IPS-18c (cell line): ENCODE data around the gene TAS1R2.

ENCODE experiments used
- H3K4me3 ChIP-seq: 2 replicates; pipeline ENCODE4 v1.7.0; 2013; ENCODE audit warnings: low read depth, mild to moderate bottlenecking, low read length, moderate library complexity; ENCODE audit not compliant: insufficient read depth
- H3K9me3 ChIP-seq: one replicate; pipeline ENCODE4 v1.6.1; 2013; ENCODE audit warnings: mild to moderate bottlenecking, low read length, moderate library complexity; ENCODE audit not compliant: control insufficient read depth, insufficient read depth

The TAS1R2 gene

GRCh38 chr1:18816808-18817207 lies 42.7 kb downstream of the TAS1R2 start:
- Histone ChIP-seq H3K4me3 (no peak overlapping the region), H3K9me3 (no peaks in the 10 kb centered on the region)

- Histone ChIP-seq H3K9me3 (no peaks in the 10 kb centered on the region), H3K4me3 (no peak overlapping the region)
These were observed 44.5 kb downstream of the TAS1R2 start for GRCh38 chr1:18814874-18815531.

GRCh38 chr1:18814425-18814824 lies 45.0 kb downstream of the TAS1R2 start:
- Histone ChIP-seq H3K4me3 (no peak overlapping the region), H3K9me3 (no peaks in the 10 kb centered on the region)

- Histone ChIP-seq H3K4me3 (no peak overlapping the region), H3K9me3 (no peaks in the 10 kb centered on the region)
These were observed 47.0 kb downstream of the TAS1R2 start for GRCh38 chr1:18812453-18812939.

- no peaks in the 10 kb centered on the region for H3K9me3 ChIP-seq
- no peak overlapping the region for H3K4me3 ChIP-seq
These were observed 47.6 kb downstream of the TAS1R2 start for GRCh38 chr1:18811733-18812452.

GRCh38 chr1:18809953-18810899 lies 49.2 kb downstream of the TAS1R2 start:
- no peak overlapping the region for H3K4me3 ChIP-seq
- no peaks in the 10 kb centered on the region for H3K9me3 ChIP-seq

- no peaks in the 10 kb centered on the region for H3K9me3 ChIP-seq
- H3K4me3 ChIP-seq: no peak overlapping the region
These were observed 50.9 kb downstream of the TAS1R2 start for GRCh38 chr1:18808550-18808949.

- Histone ChIP-seq H3K4me3 (no peak overlapping the region), H3K9me3 (no peaks in the 10 kb centered on the region)
These were observed 52.0 kb downstream of the TAS1R2 start for GRCh38 chr1:18807334-18808063.

GRCh38 chr1:18805925-18806849 lies 53.3 kb downstream of the TAS1R2 start:
- Histone ChIP-seq H3K4me3 (no peak overlapping the region), H3K9me3 (no peaks in the 10 kb centered on the region)

GRCh38 chr1:18805150-18805879 lies 54.1 kb downstream of the TAS1R2 start:
- H3K9me3 ChIP-seq: no peaks in the 10 kb centered on the region

GRCh38 chr1:18803851-18804250 lies 55.6 kb downstream of the TAS1R2 start:
- Histone ChIP-seq H3K9me3 (no peaks in the 10 kb centered on the region), H3K4me3 (no peak overlapping the region)

More at GRCh38 chr1:18805150-18805879, 54.1 kb downstream of the TAS1R2 start:
- H3K4me3 ChIP-seq: no peak overlapping the region

- H3K4me3 ChIP-seq: no peak overlapping the region
- H3K9me3 ChIP-seq: no peaks in the 10 kb centered on the region
These were observed 56.2 kb downstream of the TAS1R2 start for GRCh38 chr1:18803151-18803791.

GRCh38 chr1:18802231-18802630 lies 57.2 kb downstream of the TAS1R2 start:
- H3K4me3 ChIP-seq: no peak overlapping the region

GRCh38 chr1:18800258-18800657 lies 59.2 kb downstream of the TAS1R2 start:
- no peak overlapping the region for H3K4me3 ChIP-seq
- H3K9me3 ChIP-seq: no peaks in the 10 kb centered on the region

More at GRCh38 chr1:18802231-18802630, 57.2 kb downstream of the TAS1R2 start:
- no peaks in the 10 kb centered on the region for H3K9me3 ChIP-seq

GRCh38 chr1:18799454-18799853 lies 60.0 kb downstream of the TAS1R2 start:
- no peaks in the 10 kb centered on the region for H3K9me3 ChIP-seq

More at GRCh38 chr1:18799454-18799853, 60.0 kb downstream of the TAS1R2 start:
- H3K4me3 ChIP-seq: no peak overlapping the region
